Stimulated activated CD4-positive, alpha-beta T cell treated with anti-CD3 and anti-CD28 coated beads, TNF-alpha, amount 100 ng/mL, for 24 hours (primary cell): ENCODE measurements around the gene OMA1.
"Not testable (repeated sequence)": the region's sequence is repeated elsewhere in the genome, so short reads cannot be mapped to it uniquely, and the experiment has no call there.

Source experiments
- DNase-seq, 3 experiments: peaks; one replicate each; pipeline ENCODE4 v3.0.0-alpha.2; 2020; ENCODE audit warnings: low read depth in 3 of 3

Gene OMA1

GRCh38 chr1:58573705-58574591 lies 27.4 kb upstream of the OMA1 start:
- DNase-seq: peak in 2 of 3 experiments; percentile 5 to 19

- DNase-seq: no peak
Measured at GRCh38 chr1:58573138-58573537, 26.6 kb upstream of the OMA1 start.

GRCh38 chr1:58572690-58573089 lies 26.2 kb upstream of the OMA1 start:
- DNase-seq: no peak

- DNase-seq: no peak
Measured at GRCh38 chr1:58571616-58572015, 25.1 kb upstream of the OMA1 start.

- DNase-seq: no peak
Measured at GRCh38 chr1:58570817-58571216, 24.3 kb upstream of the OMA1 start.

GRCh38 chr1:58570094-58570493 lies 23.6 kb upstream of the OMA1 start:
- DNase-seq: no peak

- no peak for DNase-seq
Measured at GRCh38 chr1:58568911-58569310, 22.4 kb upstream of the OMA1 start.

- DNase-seq: no peak
Measured at GRCh38 chr1:58568271-58568860, 21.8 kb upstream of the OMA1 start.

- DNase-seq: no peak
Measured at GRCh38 chr1:58566339-58566738, 19.8 kb upstream of the OMA1 start.

- not testable (repeated sequence) for DNase-seq
Measured at GRCh38 chr1:58563715-58564114, 17.2 kb upstream of the OMA1 start.

GRCh38 chr1:58561633-58562032 lies 15.1 kb upstream of the OMA1 start:
- DNase-seq: no peak

GRCh38 chr1:58555393-58555792 lies 8.9 kb upstream of the OMA1 start:
- DNase-seq: no peak

- DNase-seq: no peak
Measured at GRCh38 chr1:58551186-58552140, 4.9 kb upstream of the OMA1 start.

GRCh38 chr1:58549291-58549690 lies 2.8 kb upstream of the OMA1 start:
- DNase-seq: not testable (repeated sequence)

- DNase-seq: no peak
Measured at GRCh38 chr1:58548371-58548770, 1.8 kb upstream of the OMA1 start.

- peak; percentile 51 to 73 (median 62) for DNase-seq
Measured at GRCh38 chr1:58545591-58546519, 671 bp downstream of the OMA1 start.

- no peak for DNase-seq
Measured at GRCh38 chr1:58543260-58543659, 3.3 kb downstream of the OMA1 start.

- no peak for DNase-seq
Measured at GRCh38 chr1:58539553-58539952, 7.0 kb downstream of the OMA1 start.

- no peak for DNase-seq
Measured at GRCh38 chr1:58538821-58539220, 7.7 kb downstream of the OMA1 start.

- DNase-seq: not testable (repeated sequence)
Measured at GRCh38 chr1:58531842-58532241, 14.7 kb downstream of the OMA1 start.

- no peak for DNase-seq
Measured at GRCh38 chr1:58529284-58529683, 17.2 kb downstream of the OMA1 start.
